HG02763 (cell line): ENCODE measurements around the gene BTG1.
A peak's percentile ranks its signal among the peaks of the same experiment; 100 is the strongest.
"Not testable (repeated sequence)": the region's sequence is repeated elsewhere in the genome, so short reads cannot be mapped to it uniquely, and the experiment has no call there.

ENCODE experiments used
- ATAC-seq: cut with Tn5 transposase; IDR thresholded peaks from one replicate; pipeline ENCODE4 v1.9.1; 2021; ENCODE audit warnings: mild to moderate bottlenecking, moderate library complexity; ENCODE audit not compliant: unreplicated experiment

BTG1 gene

DNA sequence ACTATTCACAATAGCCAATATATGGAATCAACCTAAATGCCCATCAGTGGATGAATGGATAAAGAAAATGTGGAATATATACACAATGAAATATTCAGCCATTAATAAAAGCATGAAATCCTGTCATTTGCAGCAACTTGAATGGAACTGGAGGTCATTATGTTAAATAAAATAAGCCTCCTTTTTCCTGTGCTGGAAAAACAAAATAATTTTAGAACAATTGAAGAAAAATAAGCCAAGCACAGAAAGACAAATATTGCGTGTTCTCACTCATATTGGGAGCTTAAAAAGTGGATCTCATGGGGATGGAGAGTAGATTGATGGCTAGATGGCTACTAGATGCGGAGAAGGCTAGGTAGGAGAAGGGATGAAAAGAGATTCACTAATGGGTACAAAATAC lies 6.3 kb upstream of the BTG1 start:
- no peak for ATAC-seq

DNA sequence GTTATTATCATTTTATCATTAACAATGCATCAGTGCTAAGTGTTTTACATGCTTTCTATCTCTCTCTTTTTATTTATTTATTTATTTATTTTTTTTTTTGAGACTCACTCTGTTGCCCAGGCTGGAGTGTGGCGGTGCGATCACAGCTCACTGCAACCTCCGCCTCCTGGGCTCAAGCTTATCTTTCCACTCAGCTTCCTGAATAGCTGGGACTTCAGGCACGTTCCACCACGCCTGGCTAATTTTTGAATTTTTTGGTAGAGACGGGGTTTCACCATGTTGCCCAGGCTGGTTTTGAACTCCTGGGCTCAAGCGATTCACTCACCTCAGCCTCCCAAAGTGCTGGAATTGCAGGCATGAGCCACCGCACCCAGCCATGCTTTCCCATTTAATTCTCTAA lies 3.9 kb upstream of the BTG1 start:
- ATAC-seq = no peak

DNA sequence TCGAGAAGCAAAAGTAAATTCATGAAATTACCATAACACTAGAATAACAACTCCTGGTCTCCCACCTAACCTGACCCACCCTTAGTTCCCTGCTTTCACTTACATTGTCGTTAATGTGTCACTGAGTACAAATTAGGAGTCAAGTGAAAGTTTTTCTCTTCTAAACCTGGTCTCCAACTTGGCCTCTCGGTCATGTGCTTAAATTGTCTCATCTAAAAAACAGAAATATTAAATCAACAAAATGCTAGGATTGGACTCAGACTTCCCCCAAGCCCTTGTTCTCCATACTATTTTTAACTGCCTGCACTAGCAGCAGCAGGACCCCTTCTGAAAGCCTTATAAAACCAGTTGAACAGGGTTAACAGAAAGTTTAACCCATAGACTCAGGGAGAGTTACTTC lies 1.8 kb upstream of the BTG1 start:
- ATAC-seq = no peak

DNA sequence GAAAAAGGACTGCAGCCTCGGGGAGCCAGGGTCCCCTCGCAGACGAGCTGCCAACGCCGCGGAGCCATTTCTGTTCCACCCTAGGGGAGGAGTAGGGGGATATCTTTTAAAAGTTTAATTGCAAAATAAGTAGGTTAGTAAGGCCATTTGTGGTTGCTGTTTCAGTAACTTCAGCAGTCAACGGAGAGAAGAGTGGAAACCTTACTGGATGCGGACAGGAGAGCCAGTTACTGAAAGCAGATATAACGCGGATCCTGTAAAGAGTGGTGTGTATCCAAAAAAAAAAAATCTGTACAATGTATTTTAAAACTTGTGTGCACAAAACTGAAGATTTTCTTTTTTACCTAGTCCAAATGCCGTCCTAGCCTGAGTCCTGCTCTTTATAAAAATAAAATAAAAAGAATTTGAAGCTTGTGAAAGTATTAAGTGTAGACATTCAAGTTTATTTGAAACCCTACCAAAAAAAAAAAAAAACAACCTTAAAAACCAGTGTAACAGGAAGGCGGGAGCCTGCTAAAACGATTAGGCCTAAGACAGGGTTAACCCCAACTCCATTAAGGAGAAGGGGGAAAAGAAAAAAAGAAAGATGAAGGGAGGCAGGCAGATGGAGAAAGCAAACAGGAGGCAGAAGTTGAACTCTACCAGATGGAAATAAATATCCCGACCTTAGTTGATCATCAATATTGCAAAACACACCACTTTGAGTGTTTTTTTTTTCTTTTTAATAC lies 1.0 kb upstream of the BTG1 start:
- ATAC-seq = no peak

DNA sequence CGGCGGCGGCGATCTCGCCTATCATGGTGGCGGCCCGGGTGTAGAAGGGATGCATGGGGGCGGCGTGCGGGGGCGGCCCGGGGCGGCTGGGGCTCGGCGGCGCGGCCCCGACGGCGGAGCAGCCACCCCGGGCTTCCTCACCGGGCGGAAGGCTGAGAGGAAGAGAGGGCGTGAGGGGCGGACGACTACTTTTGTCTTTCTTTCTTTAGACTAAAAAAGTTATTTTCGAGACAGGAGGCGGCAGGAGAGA lies 240 bp downstream of the BTG1 start:
- peak; percentile 4 for ATAC-seq

DNA sequence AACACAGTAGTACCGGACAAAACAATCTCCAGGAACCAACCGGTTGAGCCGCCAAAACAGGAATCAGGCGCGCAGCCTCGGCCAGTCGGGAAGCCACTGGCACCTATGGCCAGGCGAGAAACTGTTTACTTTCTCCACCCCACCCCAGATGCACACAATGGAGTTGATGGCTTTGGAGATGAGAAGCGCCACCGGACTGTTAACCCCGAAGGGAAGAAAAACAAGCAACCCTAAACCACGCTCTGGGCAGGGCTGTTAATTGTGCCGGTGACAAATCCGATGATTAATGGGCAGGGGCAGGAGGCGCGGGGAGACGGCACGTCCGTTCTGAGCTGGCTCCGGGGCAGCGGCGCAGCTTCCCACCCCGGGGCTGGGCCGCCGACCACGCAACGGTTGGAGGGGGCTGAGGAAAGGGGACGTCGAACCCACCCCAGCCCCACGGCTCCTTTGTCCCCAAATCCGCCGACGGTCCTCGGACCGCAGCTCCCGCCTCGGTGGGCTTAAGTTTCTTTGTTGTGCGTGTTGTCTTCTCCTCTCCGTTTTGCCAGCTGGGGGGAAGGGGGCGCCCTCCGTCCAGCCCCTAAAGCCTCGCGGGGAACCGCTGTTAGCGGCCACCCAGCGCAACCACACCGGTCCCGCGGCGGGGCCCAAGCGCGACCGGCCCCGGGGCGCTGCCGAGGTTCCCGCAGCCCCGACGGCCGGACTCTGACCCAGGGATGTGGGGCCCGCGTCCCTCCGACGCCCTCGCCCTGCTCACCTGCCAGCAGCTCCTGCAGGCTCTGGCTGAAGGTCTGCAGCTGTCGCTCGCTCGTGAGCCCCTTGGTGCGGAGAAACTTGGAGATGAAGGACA lies 790 bp downstream of the BTG1 start:
- peak; percentile 0 for ATAC-seq

DNA sequence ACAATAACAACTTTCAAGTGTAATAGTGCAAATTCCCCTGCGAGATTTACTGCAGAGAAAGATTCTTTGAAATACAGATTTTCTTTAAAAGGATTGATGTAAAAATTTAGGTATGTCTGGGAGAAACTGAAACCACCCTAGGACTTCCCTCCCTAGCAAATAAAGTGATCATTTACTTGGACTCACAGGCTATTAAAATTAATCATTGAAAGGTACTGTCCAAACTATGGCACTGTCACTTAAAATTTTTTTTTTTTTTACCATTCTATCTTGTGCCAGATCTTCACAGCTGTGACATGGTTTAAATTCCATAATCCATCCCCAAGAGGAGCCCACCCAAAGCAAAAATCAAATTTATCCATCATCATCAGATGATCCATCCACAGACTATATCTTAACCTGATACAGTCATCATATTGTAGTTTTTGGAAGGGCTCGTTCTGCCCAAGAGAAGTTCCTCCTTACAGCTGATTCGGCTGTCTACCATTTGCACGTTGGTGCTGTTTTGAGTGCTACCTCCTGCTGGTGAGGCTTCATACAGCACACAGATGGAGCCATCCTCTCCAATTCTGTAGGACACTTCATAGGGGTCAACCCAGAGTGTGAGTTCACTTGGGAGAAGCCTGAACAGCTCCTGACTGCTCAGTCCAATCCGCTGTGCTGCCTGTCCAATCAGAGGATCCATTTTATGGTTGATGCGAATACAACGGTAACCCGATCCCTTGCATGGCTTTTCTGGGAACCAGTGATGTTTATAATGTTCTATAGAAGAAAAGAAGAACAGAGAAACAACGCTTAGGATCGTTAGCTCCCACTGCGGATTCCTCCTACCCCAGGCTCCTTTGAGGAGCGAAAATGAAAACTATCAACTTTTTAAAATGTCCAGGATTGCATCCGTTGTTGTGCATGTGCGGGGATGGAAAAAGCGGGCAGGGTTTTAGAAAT lies 1.7 kb downstream of the BTG1 start:
- peak; percentile 20 for ATAC-seq

DNA sequence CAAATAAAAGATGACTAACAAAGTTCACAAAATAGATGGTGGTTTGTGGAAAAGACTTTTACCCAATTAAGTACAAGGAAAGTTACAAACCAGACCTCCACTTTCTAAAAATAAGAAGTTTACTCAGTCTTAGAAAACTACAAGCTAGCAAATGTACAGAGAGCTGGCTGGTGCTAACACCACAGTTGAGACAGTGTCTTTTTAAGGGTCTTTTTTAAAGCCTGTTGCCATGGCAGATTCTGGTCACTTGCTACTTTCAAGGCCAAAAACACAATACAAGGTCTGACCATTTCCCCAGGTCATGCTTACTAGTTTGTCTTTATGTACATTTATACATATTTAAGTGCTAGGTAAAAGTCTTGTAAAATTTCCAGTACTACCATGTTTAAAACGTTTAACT lies 2.4 kb downstream of the BTG1 start:
- no peak for ATAC-seq

DNA sequence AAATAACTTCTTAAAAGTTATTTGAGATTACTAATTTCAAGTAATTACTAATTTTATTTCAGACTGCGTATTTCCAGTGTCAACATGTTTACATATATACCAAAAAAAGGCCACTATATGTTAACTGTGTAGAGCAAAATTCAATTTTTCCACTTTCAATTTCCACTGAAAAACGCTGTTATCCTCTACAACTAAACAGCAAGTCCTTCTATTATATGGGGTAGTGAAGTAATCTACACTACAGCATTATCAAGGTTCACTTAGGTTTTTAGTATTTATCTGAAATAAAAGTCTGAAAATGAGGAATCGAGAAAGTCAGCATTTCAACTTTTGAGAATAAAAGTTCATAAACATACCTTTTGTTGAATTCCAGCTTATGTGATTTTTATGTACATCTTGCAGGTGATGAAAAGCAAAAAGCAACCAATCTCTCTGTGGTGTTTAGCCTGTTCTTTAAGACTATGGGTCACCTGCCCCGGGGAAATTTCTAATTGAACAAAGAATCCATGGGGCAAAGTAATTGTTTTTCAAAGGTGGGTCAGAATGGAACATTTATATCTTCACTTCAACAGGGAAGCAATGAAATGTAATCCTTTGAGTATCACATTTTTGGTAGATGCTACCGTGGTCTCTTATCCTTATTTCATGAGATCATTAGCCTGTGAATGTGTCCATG lies 3.3 kb downstream of the BTG1 start:
- ATAC-seq = no peak

DNA sequence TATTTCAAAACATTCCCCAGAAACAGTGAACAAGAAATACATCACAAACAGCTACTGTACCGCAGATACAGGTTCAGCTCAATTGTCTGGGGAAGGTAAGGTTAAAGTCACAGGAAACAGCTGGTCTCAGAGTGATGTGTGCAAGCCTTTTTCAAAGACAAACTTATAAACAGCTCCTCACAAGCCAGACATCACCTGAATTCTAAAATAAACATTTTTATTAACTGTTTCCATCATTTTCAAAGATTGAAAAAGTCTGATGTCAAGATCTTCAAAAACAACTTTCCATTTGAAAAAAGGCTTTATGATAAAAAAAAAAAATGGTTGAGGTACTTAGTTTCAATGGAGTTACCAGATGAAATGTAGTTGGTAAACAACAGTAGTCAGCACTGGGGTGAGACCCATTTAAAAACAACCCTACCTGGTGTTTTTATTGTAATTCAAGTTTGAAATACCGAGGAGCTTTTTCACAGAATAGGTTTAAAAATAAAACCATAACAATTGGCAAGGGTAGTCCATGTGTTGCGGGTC lies 4.0 kb downstream of the BTG1 start:
- ATAC-seq = no peak

DNA sequence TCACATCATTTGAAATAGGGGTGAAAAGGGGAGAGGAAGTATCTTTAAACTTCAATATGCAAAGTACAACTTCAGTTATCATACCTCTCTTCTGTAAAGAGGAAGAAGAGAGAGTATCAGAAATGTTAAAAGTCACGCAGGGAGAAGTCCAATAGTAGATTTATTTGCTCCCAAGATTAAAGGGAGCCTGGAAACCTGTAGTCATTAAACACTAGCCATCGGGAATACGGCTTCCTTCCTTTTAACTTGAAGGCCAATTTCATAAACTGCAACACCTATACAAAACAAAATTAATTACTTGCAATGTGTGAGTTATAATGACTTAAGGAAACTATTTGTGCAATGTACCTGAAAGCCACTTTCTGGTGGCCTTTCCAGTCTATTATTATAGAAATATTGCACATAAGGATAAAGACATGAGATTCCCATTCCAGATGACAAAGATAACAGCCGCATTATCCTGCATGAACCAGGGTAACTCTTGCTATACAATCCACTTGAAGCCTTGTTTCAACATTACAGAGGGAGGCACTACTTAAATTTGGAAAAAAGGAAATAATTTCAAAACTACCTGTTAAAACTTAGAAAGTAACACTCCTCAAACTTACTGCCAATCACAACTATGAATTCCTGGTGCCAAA lies 4.6 kb downstream of the BTG1 start:
- ATAC-seq = no peak

DNA sequence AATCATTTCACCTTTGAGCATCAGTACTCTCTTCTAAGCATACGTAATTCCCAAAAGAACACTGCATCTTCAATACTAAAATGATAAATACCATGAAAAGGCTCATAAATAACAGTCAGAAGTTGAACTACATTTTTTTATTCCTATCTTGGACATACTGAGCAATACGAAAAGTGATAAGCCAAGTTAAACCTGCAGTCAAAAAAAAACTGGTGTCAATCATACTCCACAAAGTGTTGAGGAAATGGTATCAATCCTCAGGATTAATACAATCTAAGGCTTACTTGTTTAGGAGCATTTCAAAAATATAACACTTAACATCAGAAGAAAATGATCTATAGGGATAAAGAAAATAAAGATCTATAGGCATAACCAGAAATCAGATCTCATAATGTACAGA lies 5.5 kb downstream of the BTG1 start:
- ATAC-seq = no peak

DNA sequence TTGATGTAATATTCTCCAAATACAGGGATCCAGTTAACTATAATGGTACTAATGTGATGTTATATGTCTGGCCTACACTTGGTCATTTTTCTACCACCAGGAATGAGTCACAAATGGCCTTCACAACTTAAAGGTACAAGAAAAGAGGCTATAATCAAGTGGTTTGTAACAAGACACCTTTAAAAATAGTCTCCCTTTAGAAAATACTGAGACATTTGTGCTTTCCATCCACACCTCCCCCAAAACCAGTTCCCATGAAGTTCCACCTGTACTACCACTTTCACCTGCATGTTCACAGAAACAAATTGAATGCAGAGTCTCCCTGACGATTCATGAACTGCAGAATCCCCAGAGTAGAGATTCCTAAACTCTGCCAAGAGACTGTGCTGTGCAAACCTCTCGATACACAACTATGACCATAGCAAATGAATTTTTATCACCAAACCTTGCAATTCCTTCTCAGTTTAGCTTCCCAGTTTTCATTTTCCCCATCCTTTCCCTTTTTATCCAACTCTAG lies 6.0 kb downstream of the BTG1 start:
- ATAC-seq = no peak

DNA sequence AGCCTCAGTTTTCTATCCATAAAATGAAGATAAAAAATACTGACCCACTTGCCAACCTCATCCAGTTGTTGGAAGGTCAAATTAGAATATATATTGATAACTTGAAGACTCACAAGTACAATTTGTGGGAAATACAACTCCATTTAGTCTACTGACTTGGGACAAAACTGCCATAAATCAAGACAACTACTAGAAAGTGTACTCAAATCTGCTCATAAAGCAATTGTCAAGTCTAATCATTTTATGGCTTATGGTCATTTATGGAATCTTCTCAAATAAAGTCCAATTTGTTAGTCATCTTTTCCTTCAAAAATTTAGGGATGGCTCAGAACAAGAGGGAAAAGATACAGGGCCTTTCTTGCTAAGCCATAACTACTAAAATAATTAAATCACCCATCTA lies 7.0 kb downstream of the BTG1 start:
- no peak for ATAC-seq

DNA sequence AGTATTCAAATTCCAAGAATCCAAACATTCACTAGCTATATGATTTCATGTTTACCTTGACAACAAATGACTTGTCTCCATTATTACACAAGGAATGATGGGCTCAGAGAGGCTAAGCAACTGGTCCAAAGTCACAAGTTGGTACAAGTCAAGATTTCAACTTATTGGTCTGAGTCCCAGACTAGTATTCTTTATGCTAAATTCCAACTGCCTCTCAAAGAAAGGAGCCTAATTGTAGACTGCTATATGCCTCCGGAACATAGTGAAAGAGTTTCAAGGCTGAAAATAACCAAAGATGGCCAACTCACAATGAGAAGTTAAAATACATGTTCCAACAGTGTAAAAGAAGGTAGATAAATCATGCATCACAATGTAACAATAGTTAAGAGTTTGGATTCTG lies 7.5 kb downstream of the BTG1 start:
- no peak for ATAC-seq

DNA sequence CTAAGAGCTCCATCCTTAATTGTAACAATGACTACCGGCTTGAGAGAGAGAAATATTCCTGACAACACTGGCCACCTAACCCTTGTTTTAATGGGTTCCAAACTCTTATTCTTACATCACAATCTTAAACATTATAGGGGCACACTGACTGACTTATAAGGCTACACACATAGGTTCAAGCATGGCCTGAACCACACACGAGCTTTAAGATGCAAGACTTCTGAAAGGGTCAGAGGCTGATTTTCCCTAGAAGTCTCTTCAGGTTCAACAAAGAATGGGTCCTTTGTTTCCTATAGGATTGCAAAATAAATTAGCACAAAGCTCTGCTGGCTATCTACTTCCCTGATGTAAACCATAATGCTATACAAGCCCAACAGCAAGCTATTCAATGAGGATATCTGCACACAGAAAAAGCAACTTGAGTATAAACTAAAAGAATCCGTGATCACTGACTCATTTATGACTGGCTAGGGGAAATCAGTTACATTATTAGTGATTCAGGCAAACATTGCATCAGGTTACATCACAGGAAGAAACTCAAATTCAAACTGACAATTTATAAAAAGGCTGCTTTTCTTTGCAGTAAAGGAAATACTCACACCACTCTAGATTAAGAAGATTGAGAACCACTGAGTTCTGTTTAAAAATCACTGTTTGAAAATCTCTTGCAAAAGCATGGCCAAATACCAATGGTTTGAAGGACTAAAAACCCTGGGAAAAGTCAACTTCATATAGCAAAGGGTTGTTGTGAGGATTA lies 8.5 kb downstream of the BTG1 start:
- no peak for ATAC-seq

DNA sequence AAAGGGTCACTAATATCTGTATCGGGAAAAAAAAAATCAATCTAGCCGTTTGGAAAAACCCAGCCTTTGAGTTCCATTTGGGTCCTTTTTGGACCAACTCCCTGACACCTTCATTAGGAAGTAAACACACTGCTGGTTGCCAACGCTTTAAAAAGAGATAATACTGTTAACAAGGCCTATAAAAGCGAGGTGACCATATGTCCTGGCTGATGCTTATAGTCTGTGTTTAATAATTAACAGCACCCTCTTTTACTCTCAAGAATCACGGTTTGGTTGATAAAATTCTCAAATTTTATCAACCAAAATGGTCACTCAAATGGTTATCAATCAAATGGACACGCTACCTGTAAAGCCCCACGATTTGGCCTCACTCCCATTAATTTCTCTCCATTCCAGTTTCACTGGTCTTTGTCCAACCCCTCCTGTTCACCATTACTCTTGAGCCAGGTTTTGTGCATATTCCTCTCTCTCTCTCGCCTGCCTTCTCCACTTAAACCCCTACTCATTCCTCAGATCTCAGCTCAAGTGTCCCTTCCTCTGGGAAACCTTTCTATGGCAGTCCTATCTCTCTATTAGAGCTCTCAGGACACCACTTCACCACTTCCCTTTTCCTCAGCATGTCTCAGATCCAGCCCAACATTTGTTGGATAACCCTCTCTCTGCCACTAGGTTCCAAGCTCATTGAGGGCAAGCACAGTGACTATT lies 9.5 kb downstream of the BTG1 start:
- no peak for ATAC-seq

DNA sequence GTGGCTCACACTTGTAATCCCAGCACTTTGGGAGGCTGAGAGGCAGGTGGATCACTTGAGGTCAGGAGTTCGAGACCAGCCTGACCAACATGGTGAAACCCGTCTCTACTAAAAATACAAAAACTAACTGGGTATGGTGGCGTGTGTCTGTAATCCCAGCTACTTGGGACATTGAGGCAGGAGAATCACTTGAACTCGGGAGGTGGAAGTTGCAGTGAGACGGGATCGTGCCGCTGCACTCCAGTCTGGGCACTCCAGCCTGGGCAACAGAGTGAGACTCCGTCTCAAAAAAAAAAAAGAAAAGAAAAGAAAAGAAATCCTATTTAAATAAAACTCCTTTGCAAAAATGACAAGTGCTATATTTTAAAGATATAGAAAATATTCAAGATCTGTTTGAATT lies 10.1 kb downstream of the BTG1 start:
- not testable (repeated sequence) for ATAC-seq
